Measurements from ENCODE around the gene PCNP. TPM values are rescaled to one million over a fixed set of nuclear protein-coding genes. Genes with fewer than 3 reads are reported as not detected.
"Not testable (repeated sequence)": the region's sequence is repeated elsewhere in the genome, so short reads cannot be mapped to it uniquely, and the experiment has no call there.

PCNP gene
- total and polyA plus RNA-seq, 2 experiments from 2014 or later = 134 to 185 TPM

GRCh38 chr3:101611023-101611422, 37.0 kb downstream of the PCNP start (continued):
- TF ChIP-seq EZH2 (IDR thresholded peaks at IDR 0.05; ENCODE audit: low read depth, unreplicated experiment) (no peak), ZNF114 (CRISPR knock-in tag; IDR thresholded peaks at IDR 0.05) (no peak), STAT1 (IDR thresholded peaks at IDR 0.05; ENCODE audit: unreplicated experiment) (no peak)

GRCh38 chr3:101613014-101613413, 39.0 kb downstream of the PCNP start:
- not testable (repeated sequence) for H3K36me3 ChIP-seq (ENCODE audit: insufficient read depth); H3K4me1 Mint-ChIP-seq; H3K4me2 ChIP-seq; H3K36me3 Mint-ChIP-seq (ENCODE audit: low read depth); H3K4me3 Mint-ChIP-seq; H3K27me3 ChIP-seq (ENCODE audit: insufficient read depth); DNase-seq (ENCODE audit: low spot score); H3K9me3 Mint-ChIP-seq; H2AFZ ChIP-seq; H3K4me3 ChIP-seq; ATAC-seq; H3K27ac ChIP-seq (ENCODE audit: low read depth); H3F3A ChIP-seq (replicated peaks; ENCODE audit: low read depth); H3K27me3 Mint-ChIP-seq (ENCODE audit: insufficient read depth, low read depth, poor library complexity); H3K27ac Mint-ChIP-seq; H4K20me1 ChIP-seq (replicated peaks; ENCODE audit: insufficient read depth); H3K4me1 ChIP-seq (ENCODE audit: insufficient read depth); H3K79me2 ChIP-seq (replicated peaks; ENCODE audit: insufficient read depth); H3K9me2 ChIP-seq (ENCODE audit: insufficient read depth)

DNA sequence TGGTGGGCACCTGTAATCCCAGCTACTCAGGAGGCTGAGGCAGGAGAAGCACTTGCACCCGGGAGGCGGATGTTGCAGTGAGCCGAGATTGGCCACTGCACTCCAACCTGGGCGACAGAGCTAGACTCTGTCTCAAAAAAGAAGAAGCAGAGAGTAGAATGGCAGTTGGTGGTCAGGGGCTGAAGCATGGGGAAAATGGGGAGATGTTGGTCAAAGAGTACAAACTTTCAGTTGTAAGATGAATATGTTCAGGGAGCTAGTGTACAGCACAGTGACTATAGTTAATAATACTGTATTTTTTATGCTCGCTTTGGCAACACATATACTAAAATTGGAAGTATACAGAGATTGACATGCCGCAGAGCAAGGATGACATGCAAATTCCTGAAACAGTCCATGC, 41.5 kb downstream of the PCNP start:
- Histone ChIP-seq H3F3A (replicated peaks; ENCODE audit: low read depth) (no peaks in the 10 kb centered on the region), H3K9me2 (ENCODE audit: insufficient read depth) (no peaks in the 10 kb centered on the region), H3K36me3 (ENCODE audit: insufficient read depth) (no peaks in the 10 kb centered on the region), H3K4me3 (no peak overlapping the region), H3K27me3 (ENCODE audit: insufficient read depth) (no peaks in the 10 kb centered on the region), H3K79me2 (replicated peaks; ENCODE audit: insufficient read depth) (no peaks in the 10 kb centered on the region), H2AFZ (no peak overlapping the region), H3K27ac (ENCODE audit: low read depth) (no peak overlapping the region), H3K4me1 (ENCODE audit: insufficient read depth) (no peaks in the 10 kb centered on the region), H3K4me2 (no peak overlapping the region), H4K20me1 (replicated peaks; ENCODE audit: insufficient read depth) (no peaks in the 10 kb centered on the region)
- TF ChIP-seq, protein P1, sequence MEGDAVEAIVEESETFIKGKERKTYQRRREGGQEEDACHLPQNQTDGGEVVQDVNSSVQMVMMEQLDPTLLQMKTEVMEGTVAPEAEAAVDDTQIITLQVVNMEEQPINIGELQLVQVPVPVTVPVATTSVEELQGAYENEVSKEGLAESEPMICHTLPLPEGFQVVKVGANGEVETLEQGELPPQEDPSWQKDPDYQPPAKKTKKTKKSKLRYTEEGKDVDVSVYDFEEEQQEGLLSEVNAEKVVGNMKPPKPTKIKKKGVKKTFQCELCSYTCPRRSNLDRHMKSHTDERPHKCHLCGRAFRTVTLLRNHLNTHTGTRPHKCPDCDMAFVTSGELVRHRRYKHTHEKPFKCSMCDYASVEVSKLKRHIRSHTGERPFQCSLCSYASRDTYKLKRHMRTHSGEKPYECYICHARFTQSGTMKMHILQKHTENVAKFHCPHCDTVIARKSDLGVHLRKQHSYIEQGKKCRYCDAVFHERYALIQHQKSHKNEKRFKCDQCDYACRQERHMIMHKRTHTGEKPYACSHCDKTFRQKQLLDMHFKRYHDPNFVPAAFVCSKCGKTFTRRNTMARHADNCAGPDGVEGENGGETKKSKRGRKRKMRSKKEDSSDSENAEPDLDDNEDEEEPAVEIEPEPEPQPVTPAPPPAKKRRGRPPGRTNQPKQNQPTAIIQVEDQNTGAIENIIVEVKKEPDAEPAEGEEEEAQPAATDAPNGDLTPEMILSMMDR (conservative IDR thresholded peaks at IDR 0.05; ENCODE audit: low read depth in 2 of 2) = no peak
- TF ChIP-seq ZNF331 (CRISPR knock-in tag; IDR thresholded peaks at IDR 0.05; ENCODE audit: low read depth) (no peak), NANOG (IDR thresholded peaks at IDR 0.05; ENCODE audit: borderline replicate concordance) (no peak)
- H3K9me3 Mint-ChIP-seq = no peaks in the 10 kb centered on the region
- H3K4me1 Mint-ChIP-seq = no peaks in the 10 kb centered on the region
- no peak overlapping the region for H3K27ac Mint-ChIP-seq
- peaks cover 5% of the 10 kb centered on the region for H3K27me3 Mint-ChIP-seq (ENCODE audit: insufficient read depth, low read depth, poor library complexity)
- H3K4me3 Mint-ChIP-seq = no peak overlapping the region
- no peak for DNase-seq (ENCODE audit: low spot score)
- H3K36me3 Mint-ChIP-seq (ENCODE audit: low read depth) = no peaks in the 10 kb centered on the region
- no peak for ATAC-seq

DNA sequence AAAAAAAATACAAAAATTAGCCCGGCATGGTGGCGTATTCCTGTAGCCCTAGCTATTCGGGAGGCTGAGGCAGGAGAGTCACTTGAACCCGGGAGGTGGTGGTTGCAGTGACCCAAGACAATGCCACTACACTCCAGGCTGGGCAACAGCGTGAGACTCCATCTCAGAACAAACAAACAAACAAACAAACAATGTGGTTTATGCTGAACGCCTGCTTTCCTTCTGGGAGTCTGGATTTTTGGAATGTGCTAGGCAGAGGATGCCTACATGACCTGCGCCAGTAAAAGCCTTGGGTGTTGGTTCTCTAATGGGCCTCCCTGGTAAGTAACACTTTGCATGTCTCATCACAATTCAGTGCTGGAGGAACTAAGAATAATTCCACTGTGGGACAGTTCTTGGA, 43.5 kb downstream of the PCNP start:
- no peak overlapping the region for H3K4me3 Mint-ChIP-seq
- no peaks in the 10 kb centered on the region for H3F3A ChIP-seq (replicated peaks; ENCODE audit: low read depth)
- no peaks in the 10 kb centered on the region for H4K20me1 ChIP-seq (replicated peaks; ENCODE audit: insufficient read depth)
- no peak for ATAC-seq
- no peaks in the 10 kb centered on the region for H3K4me1 Mint-ChIP-seq
- DNase-seq (ENCODE audit: low spot score) = no peak
- H3K27ac ChIP-seq (ENCODE audit: low read depth) = no peak overlapping the region
- no peak overlapping the region for H3K27ac Mint-ChIP-seq
- no peaks in the 10 kb centered on the region for H3K36me3 Mint-ChIP-seq (ENCODE audit: low read depth)
- H3K27me3 ChIP-seq (ENCODE audit: insufficient read depth) = no peaks in the 10 kb centered on the region
- no peak overlapping the region for H3K4me2 ChIP-seq
- no peaks in the 10 kb centered on the region for H3K4me1 ChIP-seq (ENCODE audit: insufficient read depth)
- H3K36me3 ChIP-seq (ENCODE audit: insufficient read depth) = no peaks in the 10 kb centered on the region
- peaks cover 5% of the 10 kb centered on the region for H3K27me3 Mint-ChIP-seq (ENCODE audit: insufficient read depth, low read depth, poor library complexity)
- H3K79me2 ChIP-seq (replicated peaks; ENCODE audit: insufficient read depth) = no peaks in the 10 kb centered on the region
- no peak overlapping the region for H3K4me3 ChIP-seq
- H3K9me3 Mint-ChIP-seq = peaks cover 3% of the 10 kb centered on the region; the same call in 1 of the 3 replicates
- no peak overlapping the region for H2AFZ ChIP-seq
- H3K9me2 ChIP-seq (ENCODE audit: insufficient read depth) = peaks cover 3% of the 10 kb centered on the region; the same call in 1 of the 2 replicates
- no peak for TF ChIP-seq EZH2 (IDR thresholded peaks at IDR 0.05; ENCODE audit: low read depth, unreplicated experiment)
- TF ChIP-seq STAT1 (IDR thresholded peaks at IDR 0.05; ENCODE audit: unreplicated experiment) = no peak
- no peak for TF ChIP-seq JUNB (IDR thresholded peaks at IDR 0.05; ENCODE audit: unreplicated experiment)
- no peak for TF ChIP-seq ZNF114 (CRISPR knock-in tag; IDR thresholded peaks at IDR 0.05)
- TF ChIP-seq, protein P2, sequence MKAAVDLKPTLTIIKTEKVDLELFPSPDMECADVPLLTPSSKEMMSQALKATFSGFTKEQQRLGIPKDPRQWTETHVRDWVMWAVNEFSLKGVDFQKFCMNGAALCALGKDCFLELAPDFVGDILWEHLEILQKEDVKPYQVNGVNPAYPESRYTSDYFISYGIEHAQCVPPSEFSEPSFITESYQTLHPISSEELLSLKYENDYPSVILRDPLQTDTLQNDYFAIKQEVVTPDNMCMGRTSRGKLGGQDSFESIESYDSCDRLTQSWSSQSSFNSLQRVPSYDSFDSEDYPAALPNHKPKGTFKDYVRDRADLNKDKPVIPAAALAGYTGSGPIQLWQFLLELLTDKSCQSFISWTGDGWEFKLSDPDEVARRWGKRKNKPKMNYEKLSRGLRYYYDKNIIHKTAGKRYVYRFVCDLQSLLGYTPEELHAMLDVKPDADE (IDR thresholded peaks at IDR 0.05) = no peak
- no peak for TF ChIP-seq NANOG (IDR thresholded peaks at IDR 0.05; ENCODE audit: borderline replicate concordance)
- TF ChIP-seq, protein P1 (conservative IDR thresholded peaks at IDR 0.05; ENCODE audit: low read depth in 2 of 2) = no peak
- TF ChIP-seq, protein P3, sequence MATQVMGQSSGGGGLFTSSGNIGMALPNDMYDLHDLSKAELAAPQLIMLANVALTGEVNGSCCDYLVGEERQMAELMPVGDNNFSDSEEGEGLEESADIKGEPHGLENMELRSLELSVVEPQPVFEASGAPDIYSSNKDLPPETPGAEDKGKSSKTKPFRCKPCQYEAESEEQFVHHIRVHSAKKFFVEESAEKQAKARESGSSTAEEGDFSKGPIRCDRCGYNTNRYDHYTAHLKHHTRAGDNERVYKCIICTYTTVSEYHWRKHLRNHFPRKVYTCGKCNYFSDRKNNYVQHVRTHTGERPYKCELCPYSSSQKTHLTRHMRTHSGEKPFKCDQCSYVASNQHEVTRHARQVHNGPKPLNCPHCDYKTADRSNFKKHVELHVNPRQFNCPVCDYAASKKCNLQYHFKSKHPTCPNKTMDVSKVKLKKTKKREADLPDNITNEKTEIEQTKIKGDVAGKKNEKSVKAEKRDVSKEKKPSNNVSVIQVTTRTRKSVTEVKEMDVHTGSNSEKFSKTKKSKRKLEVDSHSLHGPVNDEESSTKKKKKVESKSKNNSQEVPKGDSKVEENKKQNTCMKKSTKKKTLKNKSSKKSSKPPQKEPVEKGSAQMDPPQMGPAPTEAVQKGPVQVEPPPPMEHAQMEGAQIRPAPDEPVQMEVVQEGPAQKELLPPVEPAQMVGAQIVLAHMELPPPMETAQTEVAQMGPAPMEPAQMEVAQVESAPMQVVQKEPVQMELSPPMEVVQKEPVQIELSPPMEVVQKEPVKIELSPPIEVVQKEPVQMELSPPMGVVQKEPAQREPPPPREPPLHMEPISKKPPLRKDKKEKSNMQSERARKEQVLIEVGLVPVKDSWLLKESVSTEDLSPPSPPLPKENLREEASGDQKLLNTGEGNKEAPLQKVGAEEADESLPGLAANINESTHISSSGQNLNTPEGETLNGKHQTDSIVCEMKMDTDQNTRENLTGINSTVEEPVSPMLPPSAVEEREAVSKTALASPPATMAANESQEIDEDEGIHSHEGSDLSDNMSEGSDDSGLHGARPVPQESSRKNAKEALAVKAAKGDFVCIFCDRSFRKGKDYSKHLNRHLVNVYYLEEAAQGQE (IDR thresholded peaks at IDR 0.05; ENCODE audit: unreplicated experiment) = no peak
